IMR-90 (cell line): ENCODE results near the gene PLEKHF1. TPM values are rescaled to one million over a fixed set of nuclear protein-coding genes. Genes with fewer than 3 reads are reported as not detected.

Experiments
- ATAC-seq: fragments of 200-7000 bp; cut with Tn5 transposase; 2 replicates; pipeline ENCODE4 v1.9.1; 2020; ENCODE audit warnings: low read depth, mild to moderate bottlenecking, moderate library complexity
- BruUV-seq: library from RNA; stranded (reverse); fragments of 400-500 nt; replicated peaks from 2 replicates; lab custom pipeline; 2021; lab: Mats Ljungman, UMichigan
- CTCF ChIA-PET: fragments of 300-600 bp; formaldehyde crosslinking; extraction: SDS; loops from one replicate; lab custom pipeline; 2021; ENCODE audit warnings: antibody characterized with exemption; lab: Yijun Ruan, JAX
- POLR2A ChIA-PET: fragments of 300-600 bp; sonication (Branson Sonifier 250); formaldehyde crosslinking; loops from one replicate; lab custom pipeline; 2022; ENCODE audit warnings: antibody characterized with exemption; ENCODE audit not compliant: unreplicated experiment; lab: Charles Lee
- DNase-seq: peaks from one replicate; pipeline ENCODE4 v3.0.0; 2013
- H2AFZ ChIP-seq: replicated peaks from 2 replicates; pipeline ENCODE3; 2013; ENCODE audit warnings: low read length, mild to moderate bottlenecking; ENCODE audit not compliant: poor library complexity
- H2AK5ac ChIP-seq: 2 replicates; pipeline ENCODE4 v1.6.1; 2013; ENCODE audit warnings: low read depth, low read length, inconsistent platforms
- H2AK9ac ChIP-seq: replicated peaks from 2 replicates; pipeline ENCODE3; 2013; ENCODE audit warnings: mild to moderate bottlenecking, low read depth, low read length, moderate library complexity; ENCODE audit not compliant: poor library complexity
- H2BK120ac ChIP-seq: 2 replicates; pipeline ENCODE4 v1.6.1; 2013; ENCODE audit warnings: low read depth, low read length, inconsistent platforms
- H2BK15ac ChIP-seq: 3 replicates; pipeline ENCODE4 v1.6.1; 2013; ENCODE audit warnings: low read depth, low read length, inconsistent platforms
- H2BK20ac ChIP-seq: 2 replicates; pipeline ENCODE4 v1.6.1; 2013; ENCODE audit warnings: low read depth, mild to moderate bottlenecking, inconsistent platforms, low read length, moderate library complexity
- H2BK5ac ChIP-seq: 2 replicates; pipeline ENCODE4 v1.6.1; 2013; ENCODE audit warnings: mild to moderate bottlenecking, low read depth, low read length, inconsistent platforms; ENCODE audit not compliant: poor library complexity, severe bottlenecking
- H3K14ac ChIP-seq: replicated peaks from 2 replicates; pipeline ENCODE4 v1.6.1; 2013; ENCODE audit warnings: low read depth, low read length, inconsistent platforms
- H3K18ac ChIP-seq: 2 replicates; pipeline ENCODE4 v1.6.1; 2013; ENCODE audit warnings: low read depth, low read length, control low read depth
- H3K23ac ChIP-seq: 2 replicates; pipeline ENCODE4 v1.6.1; 2013; ENCODE audit warnings: low read depth, low read length, inconsistent platforms
- H3K27ac ChIP-seq: 2 replicates; pipeline ENCODE4 v1.5.1; 2013; ENCODE audit warnings: mild to moderate bottlenecking, control low read depth, low read length; ENCODE audit not compliant: insufficient read depth
- H3K27me3 ChIP-seq: 2 replicates; pipeline ENCODE4 v1.6.1; 2013; ENCODE audit warnings: low read length; ENCODE audit not compliant: control insufficient read depth, insufficient read depth
- H3K36me3 ChIP-seq: 2 replicates; pipeline ENCODE4 v1.6.1; 2013; ENCODE audit warnings: low read length, mixed read lengths; ENCODE audit not compliant: control insufficient read depth, insufficient read depth
- H3K4ac ChIP-seq: 2 replicates; pipeline ENCODE4 v1.6.1; 2013; ENCODE audit warnings: low read depth, low read length, inconsistent platforms
- H3K4me1 ChIP-seq: 2 replicates; pipeline ENCODE4 v1.6.1; 2013; ENCODE audit warnings: low read length, mixed read lengths; ENCODE audit not compliant: control insufficient read depth, insufficient read depth
- H3K4me2 ChIP-seq: 2 replicates; pipeline ENCODE4 v1.6.1; 2013; ENCODE audit warnings: low read depth, mild to moderate bottlenecking, control low read depth, low read length, moderate library complexity
- H3K4me3 ChIP-seq: 2 replicates; pipeline ENCODE4 v1.5.1; 2013; ENCODE audit warnings: low read depth, mild to moderate bottlenecking, control low read depth, low read length, moderate library complexity; ENCODE audit not compliant: insufficient read depth
- H3K56ac ChIP-seq: 2 replicates; pipeline ENCODE4 v1.6.1; 2013; ENCODE audit warnings: low read length, inconsistent platforms; ENCODE audit not compliant: insufficient read depth; ENCODE audit errors: extremely low read depth
- H3K79me1 ChIP-seq, 2 experiments: 2 replicates each; pipeline ENCODE4 v1.6.1; 2013; ENCODE audit warnings: low read length in 2 of 2, inconsistent platforms in 1 of 2, low read depth in 1 of 2
- H3K9ac ChIP-seq: 2 replicates; pipeline ENCODE4 v1.6.1; 2013; ENCODE audit warnings: low read depth, low read length, control low read depth
- H3K9me1 ChIP-seq: 2 replicates; pipeline ENCODE4 v1.6.1; 2013; ENCODE audit warnings: low read length, inconsistent platforms; ENCODE audit not compliant: insufficient read depth
- H3K9me3 ChIP-seq: 2 replicates; pipeline ENCODE4 v1.6.1; 2013; ENCODE audit warnings: low read length; ENCODE audit not compliant: control insufficient read depth, insufficient read depth
- H4K20me1 ChIP-seq: 2 replicates; pipeline ENCODE4 v1.6.1; 2013; ENCODE audit warnings: low read length, inconsistent platforms; ENCODE audit not compliant: insufficient read depth
- H4K5ac ChIP-seq: 2 replicates; pipeline ENCODE4 v1.6.1; 2013; ENCODE audit warnings: mild to moderate bottlenecking, low read depth, low read length, control low read depth
- H4K8ac ChIP-seq, 2 experiments: 2 replicates each; pipeline ENCODE4 v1.6.1; 2013; ENCODE audit warnings: low read depth in 2 of 2, low read length in 2 of 2, control low read depth in 1 of 2, inconsistent platforms in 1 of 2
- H4K91ac ChIP-seq: 2 replicates; pipeline ENCODE4 v1.6.1; 2013; ENCODE audit warnings: low read depth, low read length, inconsistent platforms; ENCODE audit not compliant: insufficient read depth
- CEBPB ChIP-seq: IDR thresholded peaks from 2 replicates; pipeline ENCODE4 v1.6.1; 2012; ENCODE audit warnings: low read depth, low read length, improper control_type of control experiment
- MAFK ChIP-seq: IDR thresholded peaks from 2 replicates; pipeline ENCODE4 v1.6.1; 2012; ENCODE audit warnings: low read depth, low read length, improper control_type of control experiment
- POLR2A ChIP-seq: IDR thresholded peaks from 2 replicates; pipeline ENCODE4 v1.6.1; 2012; ENCODE audit warnings: mild to moderate bottlenecking, low read depth, low read length
- SMC3 ChIP-seq: fragments of 150-350 bp; IDR thresholded peaks from 2 replicates; pipeline ENCODE4 v1.6.1; 2016; ENCODE audit warnings: low read depth, mild to moderate bottlenecking, antibody characterized with exemption, low read length, moderate library complexity
- USF2 ChIP-seq: fragments of 150-350 bp; IDR thresholded peaks from 2 replicates; pipeline ENCODE4 v1.6.1; 2017; ENCODE audit warnings: mild to moderate bottlenecking, antibody characterized with exemption, low read length, low read depth
- WGBS, 2 experiments: methylation state at CpG; one replicate each; pipeline versions ENCODE4 v1.1.5 to v1.1.7; 2013; ENCODE audit warnings: missing lambda C conversion rate in 2 of 2; ENCODE audit not compliant: insufficient read length in 1 of 2; ENCODE audit errors: extremely low coverage in 2 of 2; 5-methylcytosine and 5-hydroxymethylcytosine counted together
- dilution Hi-C: fragments of 300-500 bp; cut with HindIII; formaldehyde crosslinking; loops from one replicate; pipeline ENCODE4 v1.14.3; 2018; ENCODE audit warnings: low sequenced_read_pairs; ENCODE audit not compliant: unreplicated experiment
- in situ Hi-C: fragments of 300-500 bp; cut with MboI; formaldehyde crosslinking; loops from 3 replicates; pipeline ENCODE4 v1.14.3; 2019; ENCODE audit warnings: low sequenced_read_pairs, inconsistent platforms, mixed read lengths
- intact Hi-C: fragments of 100-400 bp; cut with micrococcal nuclease; formaldehyde crosslinking; loops from 2 replicates; pipeline ENCODE4 v1.10.0; 2022
- polyA plus RNA-seq, 3 experiments: library from polyadenylated mRNA; depleted of rRNA; stranded (reverse); fragments of >200 nt; gene quantifications; 2 replicates each; pipeline ENCODE4 v1.2.3, GENCODE V29; 2012; ENCODE audit warnings: low replicate concordance in 1 of 3
- total RNA-seq: library from RNA; depleted of rRNA; stranded (reverse); fragments of >200 nt; gene quantifications from 2 replicates; pipeline ENCODE4 v1.2.3, GENCODE V29; 2012

Gene PLEKHF1
- total and polyA plus RNA-seq, 2 of the 4 experiments (the other 2 are of a cell fraction), result 5.0 to 6.6 TPM

- H3K9me1 ChIP-seq, result no peaks in the 10 kb centered on the region
- H4K5ac ChIP-seq, result no peak overlapping the region
- H4K8ac ChIP-seq, result no peak overlapping the region
- ChIA-PET CTCF (no interaction called here), POLR2A (no interaction called here)
- BruUV-seq, result no TSS peak
- no peak overlapping the region for H4K91ac ChIP-seq
- no peak overlapping the region for H3K4me2 ChIP-seq
- H3K27me3 ChIP-seq, result no peaks in the 10 kb centered on the region; the same call in 1 of the 2 replicates
- H3K4me3 ChIP-seq, result no peak overlapping the region
- H3K56ac ChIP-seq, result no peak overlapping the region
- H2AFZ ChIP-seq, result no peak overlapping the region
- no peaks in the 10 kb centered on the region for H3K9me3 ChIP-seq
- TF ChIP-seq CEBPB (no peak), POLR2A (no peak), USF2 (no peak), MAFK (no peak), SMC3 (no peak)
- H3K4ac ChIP-seq, result no peak overlapping the region
- H3K9ac ChIP-seq, result no peak overlapping the region
- no peak overlapping the region for H2AK5ac ChIP-seq
- H3K36me3 ChIP-seq, result peaks cover 23% of the 10 kb centered on the region; the same call in 1 of the 2 replicates
- WGBS, 2 experiments, result 62% methylated on average over 4 of the region's 7 CpGs; no CpG with 5 or more reads in 1 of the 2 experiments
- H2BK15ac ChIP-seq, result no peak overlapping the region
- dilution Hi-C loops (no loop called here), in situ Hi-C loops (no loop called here), intact Hi-C loops (no loop called here)
- H2AK9ac ChIP-seq, result peak overlapping the region; percentile 52
- no peaks in the 10 kb centered on the region for H3K79me1 ChIP-seq
- H2BK5ac ChIP-seq, result no peak overlapping the region
- H3K27ac ChIP-seq, result no peak overlapping the region
- ATAC-seq (no peak), DNase-seq (no peak)
- H2BK20ac ChIP-seq, result no peak overlapping the region
- no peak overlapping the region for H2BK120ac ChIP-seq
- H3K18ac ChIP-seq, result no peak overlapping the region
- H3K14ac ChIP-seq, result no peak overlapping the region
- no peaks in the 10 kb centered on the region for H4K20me1 ChIP-seq
- no peak overlapping the region for H3K23ac ChIP-seq
- no peaks in the 10 kb centered on the region for H3K4me1 ChIP-seq
Measured at GRCh38 chr19:29618434-29618833, 46.8 kb upstream of the PLEKHF1 start.
